NCI-H1436 treated with DMSO at 0.1 percent for 48 hours (cell line): ENCODE measurements around the gene PMM2.
"Not testable (repeated sequence)": the region's sequence is repeated elsewhere in the genome, so short reads cannot be mapped to it uniquely, and the experiment has no call there.

Source experiments
- DNase-seq: peaks from one replicate; lab custom pipeline; 2025; lab: John Stamatoyannopoulos, UW

PMM2 gene

GRCh38 chr16:8818504-8819270, 21.0 kb downstream of the PMM2 start:
- DNase-seq = no peak

GRCh38 chr16:8819411-8820034, 21.9 kb downstream of the PMM2 start:
- DNase-seq = no peak

- no peak for DNase-seq
These were observed 24.8 kb downstream of the PMM2 start for GRCh38 chr16:8822403-8822802.

- no peak for DNase-seq
These were observed 28.7 kb downstream of the PMM2 start for GRCh38 chr16:8826278-8826879.

GRCh38 chr16:8828541-8829165, 31.0 kb downstream of the PMM2 start:
- DNase-seq = no peak

GRCh38 chr16:8831450-8831849, 33.8 kb downstream of the PMM2 start:
- no peak for DNase-seq

GRCh38 chr16:8831871-8832716, 34.5 kb downstream of the PMM2 start:
- DNase-seq = no peak

GRCh38 chr16:8832717-8833105, 35.1 kb downstream of the PMM2 start:
- no peak for DNase-seq

GRCh38 chr16:8836797-8837196, 39.2 kb downstream of the PMM2 start:
- not testable (repeated sequence) for DNase-seq

GRCh38 chr16:8837594-8837993, 40.0 kb downstream of the PMM2 start:
- not testable (repeated sequence) for DNase-seq

GRCh38 chr16:8842016-8842415, 44.4 kb downstream of the PMM2 start:
- not testable (repeated sequence) for DNase-seq

GRCh38 chr16:8843296-8843695, 45.7 kb downstream of the PMM2 start:
- not testable (repeated sequence) for DNase-seq

GRCh38 chr16:8845699-8846298, 48.2 kb downstream of the PMM2 start:
- no peak for DNase-seq

- no peak for DNase-seq
These were observed 48.8 kb downstream of the PMM2 start for GRCh38 chr16:8846401-8846932.

- no peak for DNase-seq
These were observed 49.5 kb downstream of the PMM2 start for GRCh38 chr16:8847145-8847544.

GRCh38 chr16:8847623-8848022, 50.0 kb downstream of the PMM2 start:
- DNase-seq = no peak

- DNase-seq = no peak
These were observed 50.7 kb downstream of the PMM2 start for GRCh38 chr16:8848231-8848938.

- DNase-seq = no peak
These were observed 51.3 kb downstream of the PMM2 start for GRCh38 chr16:8848939-8849391.

- no peak for DNase-seq
These were observed 51.9 kb downstream of the PMM2 start for GRCh38 chr16:8849411-8850011.

- DNase-seq = no peak
These were observed 52.7 kb downstream of the PMM2 start for GRCh38 chr16:8850279-8850885.
